ENCODE measurements around the gene LRRC3C. TPM values are rescaled to one million over a fixed set of nuclear protein-coding genes. Genes with fewer than 3 reads are reported as not detected.

LRRC3C gene
- total and polyA plus RNA-seq, 12 donors, result not detected

DNA sequence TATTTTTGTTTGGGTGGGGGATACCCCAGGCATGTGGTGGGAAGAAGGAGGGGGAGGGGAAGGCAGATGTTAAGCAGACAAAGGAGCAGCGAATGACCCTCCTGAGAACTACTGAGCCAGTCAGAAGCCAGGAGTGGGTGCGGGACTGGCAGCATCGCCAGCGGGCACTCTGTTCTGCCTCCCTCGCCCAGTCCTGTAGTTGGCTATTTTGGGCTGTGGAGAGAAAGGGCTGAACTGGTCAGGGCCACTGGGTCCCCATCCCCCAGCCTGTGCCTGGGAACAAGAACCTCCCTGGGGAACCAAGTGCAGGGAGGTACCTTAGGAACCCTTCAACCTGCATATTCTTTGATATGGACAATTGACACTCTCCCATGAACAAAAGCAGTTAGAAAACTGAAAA lies 6.4 kb downstream of the LRRC3C start:
- H3K36me3 ChIP-seq (replicated peaks in 1 of 2), result no peaks in the 10 kb centered on the region
- H3K27ac ChIP-seq, result no peak overlapping the region
- no peak overlapping the region for H3K4me3 ChIP-seq
- no peak for TF ChIP-seq POLR2A (IDR thresholded peaks at IDR 0.05)
- peaks cover 1 to 11% of the 10 kb centered on the region in 2 donors for H3K4me1 ChIP-seq (replicated peaks in 1 of 2)
- intact Hi-C loops (cut with DNase I), result no loop called here
- peaks cover 4% of the 10 kb centered on the region for H3K27me3 ChIP-seq
- no peaks in the 10 kb centered on the region for H3K9me3 ChIP-seq (replicated peaks in 1 of 3)
- DNase-seq, result no peak
- WGBS, 4 donors, result 65 to 79% (median 74%) methylated on average over 4 to 5 of the region's 5 CpGs

DNA sequence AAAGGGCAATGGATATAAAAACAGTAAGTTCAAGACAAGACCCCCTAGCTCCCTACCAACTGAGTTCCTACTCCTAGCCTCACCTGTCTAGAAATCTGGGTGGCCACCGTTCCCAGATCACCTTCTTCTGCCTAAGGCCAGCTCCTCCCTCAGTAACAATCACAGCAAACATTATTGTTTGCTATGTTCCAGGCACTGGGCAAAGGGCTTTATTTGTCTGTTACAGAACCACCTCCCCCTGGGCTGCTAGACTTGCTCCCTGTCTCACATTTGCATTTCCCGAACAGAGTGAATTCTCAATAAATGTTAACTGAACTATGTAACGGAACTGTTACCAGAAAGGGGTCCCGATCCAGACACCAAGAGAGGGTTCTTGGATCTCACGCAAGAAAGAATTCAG lies 6.8 kb downstream of the LRRC3C start:
- intact Hi-C loops (cut with DNase I), result no loop called here
- peaks cover 4% of the 10 kb centered on the region for H3K27me3 ChIP-seq
- H3K36me3 ChIP-seq (replicated peaks in 1 of 2), result no peaks in the 10 kb centered on the region
- peaks cover 0 to 7% of the 10 kb centered on the region in 2 donors for H3K4me1 ChIP-seq (replicated peaks in 1 of 2)
- H3K9me3 ChIP-seq (replicated peaks in 1 of 3), result no peaks in the 10 kb centered on the region
- no peak for TF ChIP-seq POLR2A (IDR thresholded peaks at IDR 0.05)
- TF ChIP-seq, protein P1, sequence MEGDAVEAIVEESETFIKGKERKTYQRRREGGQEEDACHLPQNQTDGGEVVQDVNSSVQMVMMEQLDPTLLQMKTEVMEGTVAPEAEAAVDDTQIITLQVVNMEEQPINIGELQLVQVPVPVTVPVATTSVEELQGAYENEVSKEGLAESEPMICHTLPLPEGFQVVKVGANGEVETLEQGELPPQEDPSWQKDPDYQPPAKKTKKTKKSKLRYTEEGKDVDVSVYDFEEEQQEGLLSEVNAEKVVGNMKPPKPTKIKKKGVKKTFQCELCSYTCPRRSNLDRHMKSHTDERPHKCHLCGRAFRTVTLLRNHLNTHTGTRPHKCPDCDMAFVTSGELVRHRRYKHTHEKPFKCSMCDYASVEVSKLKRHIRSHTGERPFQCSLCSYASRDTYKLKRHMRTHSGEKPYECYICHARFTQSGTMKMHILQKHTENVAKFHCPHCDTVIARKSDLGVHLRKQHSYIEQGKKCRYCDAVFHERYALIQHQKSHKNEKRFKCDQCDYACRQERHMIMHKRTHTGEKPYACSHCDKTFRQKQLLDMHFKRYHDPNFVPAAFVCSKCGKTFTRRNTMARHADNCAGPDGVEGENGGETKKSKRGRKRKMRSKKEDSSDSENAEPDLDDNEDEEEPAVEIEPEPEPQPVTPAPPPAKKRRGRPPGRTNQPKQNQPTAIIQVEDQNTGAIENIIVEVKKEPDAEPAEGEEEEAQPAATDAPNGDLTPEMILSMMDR (IDR thresholded peaks at IDR 0.05), result no peak
- DNase-seq, result no peak
- no peak overlapping the region for H3K4me3 ChIP-seq
- no peak overlapping the region for H3K27ac ChIP-seq
- 70 to 78% (median 76%) methylated on average over 5 of the region's 5 CpGs for WGBS, 4 donors

DNA sequence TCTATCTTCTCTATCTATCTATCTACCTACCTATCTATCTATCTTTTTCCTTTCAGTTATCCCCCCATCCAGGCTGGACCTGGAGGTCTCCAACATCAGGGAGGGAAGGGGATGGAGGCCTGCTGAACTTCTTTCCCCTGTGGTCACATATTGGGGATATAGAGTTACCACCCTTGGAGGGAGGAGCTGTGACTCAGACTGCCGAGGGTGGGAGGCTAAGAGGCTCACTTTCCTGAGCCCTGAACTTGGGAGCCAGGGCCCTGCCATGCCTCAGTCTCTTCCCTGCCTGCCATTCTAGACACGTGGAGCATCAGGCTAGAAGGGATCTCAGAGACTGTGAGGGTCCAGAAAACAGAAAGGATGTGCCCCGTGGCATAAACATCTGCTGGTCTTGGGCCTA lies 8.4 kb downstream of the LRRC3C start:
- Histone ChIP-seq H3K4me1 (replicated peaks in 1 of 2) (no peaks in the 10 kb centered on the region), H3K4me3 (no peak overlapping the region), H3K27me3 (peaks cover 4% of the 10 kb centered on the region), H3K36me3 (replicated peaks in 1 of 2) (no peaks in the 10 kb centered on the region), H3K9me3 (replicated peaks in 1 of 3) (no peaks in the 10 kb centered on the region), H3K27ac (no peak overlapping the region)
- intact Hi-C loops (cut with DNase I), result no loop called here
- 62 to 65% (median 62%) methylated on average over 3 of the region's 3 CpGs; no CpG with 5 or more reads in 1 of the 4 donors for WGBS, 4 donors
- TF ChIP-seq POLR2A (IDR thresholded peaks at IDR 0.05), result no peak
- TF ChIP-seq, protein P1 (IDR thresholded peaks at IDR 0.05), result no peak
- no peak for DNase-seq

DNA sequence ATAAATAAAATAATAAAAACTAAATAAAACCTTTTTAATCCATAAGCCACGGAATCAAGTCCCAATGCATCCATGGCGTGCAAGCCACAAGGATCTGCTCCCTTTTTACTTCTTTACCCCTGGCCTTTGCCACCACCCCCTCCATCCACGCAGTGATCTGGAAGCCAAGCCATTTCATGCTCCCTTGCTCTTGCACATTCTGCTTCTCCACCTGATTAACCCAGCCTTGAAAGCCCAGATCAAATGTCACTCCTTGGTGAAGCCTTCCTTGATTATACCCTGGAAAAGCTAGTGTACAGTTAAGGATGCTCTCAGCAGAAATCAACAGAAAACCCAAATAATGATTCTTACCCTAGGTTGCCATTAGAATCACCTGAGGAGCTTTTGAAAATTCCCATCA lies 9.9 kb downstream of the LRRC3C start:
- no peaks in the 10 kb centered on the region for H3K9me3 ChIP-seq (replicated peaks in 1 of 3)
- no peak overlapping the region for H3K27ac ChIP-seq
- H3K36me3 ChIP-seq (replicated peaks in 1 of 2), result no peaks in the 10 kb centered on the region
- WGBS, 4 donors, result 79 to 93% (median 86%) methylated on average over 3 of the region's 3 CpGs
- DNase-seq, result no peak
- H3K4me1 ChIP-seq (replicated peaks in 1 of 2), result no peaks in the 10 kb centered on the region
- H3K27me3 ChIP-seq, result peaks cover 4% of the 10 kb centered on the region
- no peak overlapping the region for H3K4me3 ChIP-seq
- intact Hi-C loops (cut with DNase I), result no loop called here
- no peak for TF ChIP-seq POLR2A (IDR thresholded peaks at IDR 0.05)
- TF ChIP-seq, protein P1 (IDR thresholded peaks at IDR 0.05), result no peak

DNA sequence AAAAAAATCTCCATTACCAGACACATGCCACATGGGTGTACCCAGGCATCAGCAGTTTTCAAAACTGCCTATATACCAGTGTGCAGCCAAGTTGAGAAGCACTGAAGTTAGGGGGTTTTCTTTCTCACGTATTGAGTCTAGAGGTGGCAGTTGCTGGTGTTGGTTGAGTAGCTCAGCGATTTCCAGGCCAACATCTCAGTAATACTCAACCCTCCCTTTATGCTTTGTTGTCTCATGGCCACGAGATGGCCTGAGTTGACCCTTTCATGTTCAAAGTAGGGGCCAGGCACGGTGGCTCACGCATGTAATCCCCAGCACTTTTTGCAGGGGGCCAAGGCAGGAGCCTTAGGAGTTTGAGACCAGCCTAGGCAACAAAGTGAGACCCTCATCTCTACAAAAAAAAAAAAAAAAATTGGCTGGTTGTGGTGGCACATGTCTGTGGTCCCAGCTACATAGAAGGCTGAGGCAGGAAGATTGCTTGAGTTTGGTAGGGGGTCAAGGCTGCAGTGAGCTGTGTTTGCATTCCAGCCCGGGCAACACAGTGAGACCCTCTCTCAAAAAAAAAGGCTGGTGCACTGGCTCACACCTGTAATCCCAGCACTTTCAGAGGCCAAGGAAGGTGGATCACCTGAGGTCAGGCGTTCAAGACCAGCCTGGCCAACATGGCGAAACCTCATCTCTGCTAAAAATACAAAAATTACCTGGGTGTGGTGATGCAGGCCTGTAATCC lies 10.8 kb downstream of the LRRC3C start:
- H3K36me3 ChIP-seq (replicated peaks in 1 of 2), result no peaks in the 10 kb centered on the region
- H3K27me3 ChIP-seq, result peaks cover 4% of the 10 kb centered on the region
- H3K27ac ChIP-seq, result no peak overlapping the region
- H3K4me1 ChIP-seq (replicated peaks in 1 of 2), result no peaks in the 10 kb centered on the region
- WGBS, 4 donors, result 59 to 79% (median 62%) methylated on average over 7 to 8 of the region's 8 CpGs
- H3K9me3 ChIP-seq (replicated peaks in 1 of 3), result no peaks in the 10 kb centered on the region
- H3K4me3 ChIP-seq, result no peak overlapping the region
- intact Hi-C loops (cut with DNase I), result no loop called here
- TF ChIP-seq, protein P1 (IDR thresholded peaks at IDR 0.05), result no peak
- no peak for TF ChIP-seq POLR2A (IDR thresholded peaks at IDR 0.05)
- no peak for DNase-seq

Measured in adrenal gland (tissue), 12 donors.